HG03457 (cell line): Measurements from ENCODE around the gene HEXD.

Experiments
- ATAC-seq: cut with Tn5 transposase; IDR thresholded peaks from one replicate; pipeline ENCODE4 v1.9.1; 2021; ENCODE audit warnings: moderate number of reproducible peaks; ENCODE audit not compliant: unreplicated experiment

Gene HEXD

DNA sequence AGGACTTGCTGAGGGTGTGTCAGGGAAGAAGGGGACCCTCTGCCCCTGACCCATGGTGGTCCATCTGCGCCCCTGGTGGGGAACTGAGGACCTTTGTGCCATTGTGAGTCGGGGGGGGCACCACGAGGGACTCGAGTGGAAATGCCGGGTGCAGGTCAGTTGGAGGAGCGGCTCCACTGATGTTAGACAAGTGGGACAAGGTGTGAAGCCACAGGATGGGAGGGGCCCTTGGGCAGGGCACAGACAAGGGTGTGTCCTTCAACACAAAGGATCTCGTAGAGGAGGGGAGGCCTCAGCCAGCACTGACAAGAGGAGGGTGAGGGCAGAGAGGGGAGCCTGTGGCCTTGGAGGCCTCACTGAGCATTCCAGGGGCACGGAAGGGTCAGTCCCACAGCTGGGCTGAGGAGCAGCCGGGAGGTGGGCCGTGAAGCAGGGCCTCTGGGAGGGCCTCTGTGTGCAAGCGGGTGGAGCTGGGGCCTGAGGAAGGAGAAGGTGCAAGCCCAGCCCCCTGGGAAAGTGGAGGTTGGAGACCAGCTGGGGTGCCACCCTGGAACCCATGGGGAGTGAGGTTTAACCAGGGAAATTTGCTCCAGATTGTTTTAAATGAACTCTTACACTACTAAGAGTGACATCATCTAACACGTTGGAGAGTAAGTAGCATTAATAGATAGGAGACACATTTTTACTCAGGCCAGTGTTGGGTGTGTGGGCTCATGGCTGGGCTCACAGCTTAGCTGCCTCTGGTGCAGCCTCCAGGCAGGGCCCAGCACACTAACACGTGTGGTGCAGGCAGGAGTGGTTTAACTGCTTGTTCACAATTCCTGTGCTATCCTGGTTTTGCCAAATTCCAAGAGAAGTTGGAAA is 68.3 kb downstream of the HEXD start:
- no peak for ATAC-seq

DNA sequence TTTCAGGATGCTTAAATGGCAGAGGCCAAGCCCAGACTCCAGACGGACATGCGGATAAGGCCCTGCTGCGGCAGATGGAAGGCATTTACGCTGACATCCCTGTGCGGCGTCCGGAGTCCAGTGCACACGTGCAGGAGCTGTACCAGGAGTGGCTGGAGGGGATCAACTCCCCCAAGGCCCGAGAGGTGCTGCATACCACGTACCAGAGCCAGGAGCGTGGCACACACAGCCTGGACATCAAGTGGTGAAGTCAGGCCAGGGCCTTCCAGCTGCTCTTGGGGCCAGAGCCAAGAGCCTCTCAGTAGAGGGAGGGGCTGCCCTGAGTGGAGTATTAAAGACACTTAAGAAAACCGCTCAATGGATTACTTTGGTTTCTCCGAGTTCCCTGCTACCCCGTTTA is 69.8 kb downstream of the HEXD start:
- ATAC-seq = no peak

DNA sequence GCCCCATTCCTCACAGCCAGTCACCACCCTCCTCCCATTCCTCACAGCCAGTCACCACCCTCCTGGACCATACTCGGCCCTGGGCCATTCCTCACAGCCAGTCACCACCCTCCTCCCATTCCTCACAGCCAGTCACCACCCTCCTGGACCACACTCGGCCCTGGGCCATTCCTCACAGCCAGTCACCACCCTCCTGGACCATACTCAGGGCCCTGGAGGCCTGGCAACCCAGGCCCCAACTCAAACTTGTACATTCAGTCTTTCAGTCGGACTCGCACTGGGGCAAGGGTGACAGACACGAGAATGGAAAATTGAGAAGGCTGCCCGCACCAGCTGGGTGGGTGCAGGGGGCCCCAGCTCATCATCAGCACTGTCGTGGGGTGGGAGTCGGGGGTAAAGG is 71.0 kb downstream of the HEXD start:
- ATAC-seq = no peak

DNA sequence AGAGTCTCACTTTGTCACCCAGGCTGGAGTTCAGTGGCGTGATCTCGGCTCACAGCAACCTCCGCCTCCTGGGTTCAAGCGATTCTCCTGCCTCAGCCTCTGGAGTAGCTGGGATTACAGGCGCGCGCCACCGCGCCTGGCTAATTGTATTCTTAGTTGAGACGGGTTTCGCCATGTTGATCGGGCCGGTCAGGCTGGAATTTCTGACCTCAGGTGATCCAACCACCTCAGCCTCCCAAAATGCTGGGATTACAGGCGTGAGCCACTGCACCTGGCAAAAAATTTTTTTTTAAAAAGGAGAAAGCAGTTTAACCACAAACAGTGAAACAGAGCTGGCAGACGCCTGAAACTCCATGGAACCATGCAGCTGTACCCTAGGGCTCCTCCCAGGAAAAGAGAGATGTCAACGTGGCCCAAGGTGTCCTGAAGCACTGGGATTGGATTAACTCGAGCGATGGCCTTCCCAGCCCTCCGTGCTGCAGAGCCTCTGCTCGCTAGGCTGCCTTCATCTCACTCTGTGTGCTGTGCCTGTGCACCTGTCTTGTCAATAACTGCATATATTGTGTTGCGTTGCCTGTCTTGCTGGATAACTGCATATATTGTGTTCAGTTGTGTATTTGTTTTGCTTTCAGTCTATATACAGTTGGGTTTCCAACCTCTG is 71.8 kb downstream of the HEXD start:
- no peak for ATAC-seq

DNA sequence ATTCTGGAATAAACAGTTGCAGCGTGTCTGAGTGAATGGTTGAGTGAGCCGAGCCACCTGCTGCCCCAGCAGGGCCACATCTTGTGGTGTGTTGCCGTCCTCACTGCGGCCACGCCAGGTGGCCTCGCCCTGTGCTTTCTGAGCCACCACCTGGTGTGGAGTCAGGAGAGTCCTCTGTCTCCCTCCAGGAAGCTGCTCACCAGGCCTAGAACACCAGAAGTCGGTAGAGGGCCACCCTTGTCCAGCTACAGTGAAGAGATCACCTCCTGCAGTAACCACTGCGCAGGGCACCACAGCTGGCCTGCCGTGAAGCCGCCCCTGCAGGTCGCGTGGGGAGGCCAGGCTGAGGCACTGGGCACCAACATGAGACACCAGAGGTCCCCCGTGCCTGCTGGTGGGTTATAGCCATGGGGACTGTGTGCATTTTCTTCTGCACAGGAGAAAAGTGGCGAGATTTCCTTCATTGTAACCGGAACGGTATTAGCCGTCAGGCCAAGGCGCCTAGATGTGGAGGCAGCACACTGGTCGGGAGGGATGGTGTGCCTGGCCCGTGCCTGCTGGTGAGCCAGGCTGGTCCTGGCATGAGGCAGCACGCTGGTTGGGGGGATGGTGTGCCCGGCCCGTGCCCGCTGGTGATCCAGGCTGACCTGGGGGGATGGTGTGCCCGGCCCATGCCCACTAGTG is 72.5 kb downstream of the HEXD start:
- no peak for ATAC-seq

DNA sequence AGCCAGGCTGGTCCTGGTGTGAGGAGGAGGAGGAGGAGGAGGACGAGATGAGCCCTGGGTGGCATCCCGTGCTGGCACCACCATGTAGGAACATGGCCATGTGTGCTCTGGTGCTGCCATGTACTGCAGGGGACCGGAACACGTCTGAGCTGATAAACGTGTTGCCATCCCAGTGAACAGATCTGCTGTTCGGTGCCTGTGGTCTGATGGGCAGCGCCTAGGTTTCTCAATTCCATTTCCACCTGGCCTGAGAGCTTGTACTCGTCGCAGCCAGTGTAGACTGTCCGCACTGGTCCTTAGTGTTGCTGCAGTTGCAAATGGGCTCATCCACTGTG is 73.0 kb downstream of the HEXD start:
- no peak for ATAC-seq

DNA sequence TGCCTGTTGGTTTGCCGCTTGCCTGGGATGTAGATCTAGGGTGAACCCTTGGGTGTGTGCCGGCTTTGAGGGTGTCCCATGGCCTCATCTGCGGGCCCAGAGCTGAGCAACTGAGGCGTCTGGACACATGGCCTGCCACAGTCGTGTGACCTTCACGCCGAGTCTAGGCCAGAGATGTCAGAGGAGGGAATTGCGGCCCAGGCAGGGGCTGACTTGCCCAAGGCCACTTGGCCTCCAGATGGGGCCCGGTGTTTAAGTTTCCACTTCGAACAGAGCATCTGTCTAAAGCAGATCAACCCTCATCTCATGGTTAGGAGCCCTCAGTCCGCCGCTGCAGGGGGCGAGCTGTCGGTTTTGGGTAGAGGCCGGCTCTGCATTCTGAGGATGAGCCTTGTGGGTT is 73.4 kb downstream of the HEXD start:
- ATAC-seq = no peak
